GM18858 (cell line): ENCODE data around the gene FOXL3.
"Not testable (repeated sequence)": the region's sequence is repeated elsewhere in the genome, so short reads cannot be mapped to it uniquely, and the experiment has no call there.

ENCODE experiments used
- ATAC-seq: cut with Tn5 transposase; IDR thresholded peaks from one replicate; pipeline ENCODE4 v1.9.1; 2021; ENCODE audit not compliant: unreplicated experiment

Gene FOXL3

GRCh38 chr7:335358-336148 is 45.6 kb downstream of the FOXL3 start:
- ATAC-seq = no peak

DNA sequence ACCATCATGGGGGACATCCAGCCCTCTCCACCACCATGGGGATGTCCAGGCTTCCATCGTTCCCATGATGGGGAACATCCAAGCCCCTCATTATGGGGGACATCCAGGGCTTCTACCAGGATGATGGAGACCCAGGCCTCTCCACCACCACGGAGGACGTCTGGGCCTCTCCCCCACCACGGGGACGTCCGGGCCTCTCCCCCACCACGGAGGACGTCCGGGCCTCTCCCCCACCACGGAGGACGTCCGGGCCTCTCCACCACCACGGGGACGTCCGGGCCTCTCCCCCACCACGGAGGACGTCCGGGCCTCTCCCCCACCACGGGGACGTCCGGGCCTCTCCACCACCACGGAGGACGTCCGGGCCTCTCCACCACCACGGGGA is 46.2 kb downstream of the FOXL3 start:
- not testable (repeated sequence) for ATAC-seq

DNA sequence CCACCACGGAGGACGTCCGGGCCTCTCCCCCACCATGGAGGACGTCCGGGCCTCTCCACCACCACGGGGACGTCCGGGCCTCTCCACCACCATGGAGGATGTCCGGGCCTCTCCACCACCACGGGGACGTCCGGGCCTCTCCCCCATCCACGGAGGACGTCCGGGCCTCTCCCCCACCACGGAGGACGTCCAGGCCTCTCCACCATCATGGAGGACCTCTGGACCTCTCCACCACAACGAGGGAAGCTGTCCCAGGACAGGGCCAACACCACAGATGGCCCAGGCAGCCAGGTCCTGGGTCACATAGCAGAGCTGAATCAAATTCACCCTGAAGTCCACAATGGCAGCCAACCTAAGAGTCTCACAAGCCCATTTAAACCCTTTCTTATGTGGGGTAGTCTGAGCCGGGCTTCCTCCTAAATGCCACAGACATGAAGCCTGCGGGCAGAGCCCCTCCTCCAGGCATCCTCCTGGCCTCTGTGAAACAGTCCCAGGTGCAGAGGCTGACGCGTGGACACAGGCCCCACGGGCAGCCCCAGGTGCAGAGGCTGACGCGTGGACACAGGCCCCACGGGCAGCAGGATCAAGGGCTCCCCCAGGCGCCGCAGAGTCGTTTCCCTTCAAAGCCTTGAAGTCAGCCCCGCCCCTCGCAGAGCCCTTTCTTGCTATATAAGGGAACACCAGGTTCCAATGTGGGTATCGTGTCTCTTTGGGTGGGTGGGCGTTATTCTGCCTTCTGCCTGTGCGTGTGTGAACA is 47.0 kb downstream of the FOXL3 start:
- ATAC-seq = no peak

DNA sequence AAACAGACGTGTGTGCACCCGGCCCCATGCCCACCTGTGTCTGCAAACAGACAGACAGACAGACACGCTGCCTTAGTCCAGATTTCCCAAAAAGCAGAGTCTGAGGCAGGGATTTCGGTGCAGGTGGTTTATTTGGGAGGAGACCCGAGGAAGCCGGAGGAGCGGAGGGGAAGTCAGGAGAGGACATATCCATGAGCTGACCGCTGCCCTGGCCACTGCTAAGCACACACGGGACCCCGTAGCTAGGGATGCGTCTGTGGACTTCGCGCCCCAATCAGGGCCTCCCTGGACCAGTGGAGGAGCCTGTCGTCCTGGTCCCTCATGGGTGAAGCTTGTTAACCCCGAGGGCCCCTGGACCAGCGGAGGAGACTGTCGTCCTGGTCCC is 47.6 kb downstream of the FOXL3 start:
- ATAC-seq = no peak

DNA sequence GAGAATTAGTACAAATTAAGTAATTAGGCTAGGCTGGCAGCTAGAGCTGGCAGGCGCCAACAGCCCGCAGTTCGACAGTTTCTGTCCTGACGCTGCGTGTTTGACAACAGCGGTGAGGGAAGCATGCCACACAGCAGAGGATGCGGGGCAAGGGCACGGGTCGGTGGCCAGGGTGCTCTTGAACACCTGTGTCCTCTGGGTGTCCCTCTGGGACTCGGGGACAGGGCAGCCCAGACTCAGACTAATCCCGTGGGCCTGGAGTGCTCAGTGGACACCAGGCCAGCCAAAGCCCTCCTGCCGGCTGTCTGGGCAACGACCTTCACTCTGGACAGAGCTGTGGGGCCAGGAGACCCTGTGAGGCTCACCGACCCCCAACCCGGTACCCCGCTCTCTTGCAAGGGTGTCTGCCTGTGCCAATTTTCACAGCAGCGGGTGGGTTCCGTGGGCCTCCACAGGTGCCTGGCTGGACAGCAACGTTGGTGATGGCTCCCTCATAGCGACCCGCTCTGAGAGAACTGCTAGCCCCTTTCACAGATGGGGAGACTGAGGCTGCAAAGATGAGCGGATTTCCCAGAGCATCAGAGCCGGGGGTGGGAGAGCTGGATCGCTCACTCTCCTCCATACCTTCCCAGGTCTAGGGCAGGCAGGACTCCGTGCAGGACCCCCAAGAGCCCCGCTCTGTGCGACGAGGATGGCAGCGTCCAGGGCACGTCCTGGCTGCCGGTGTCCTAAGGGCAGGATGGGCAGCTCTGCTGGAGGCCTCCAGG is 48.5 kb downstream of the FOXL3 start:
- ATAC-seq = no peak

DNA sequence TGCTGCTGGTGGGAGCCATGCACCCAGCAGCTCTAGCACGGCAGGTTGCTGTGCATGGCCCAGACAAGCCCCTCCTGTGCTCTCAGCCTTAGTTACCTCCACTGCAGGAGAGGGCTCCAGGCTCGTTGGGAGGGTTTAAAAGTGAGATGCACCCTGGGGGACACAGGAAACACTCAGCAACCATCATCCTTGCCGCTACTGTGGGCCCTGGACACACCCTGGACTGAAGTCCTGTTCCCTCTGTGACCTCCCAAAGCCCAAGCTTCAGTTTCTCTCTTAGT is 49.0 kb downstream of the FOXL3 start:
- ATAC-seq = no peak

DNA sequence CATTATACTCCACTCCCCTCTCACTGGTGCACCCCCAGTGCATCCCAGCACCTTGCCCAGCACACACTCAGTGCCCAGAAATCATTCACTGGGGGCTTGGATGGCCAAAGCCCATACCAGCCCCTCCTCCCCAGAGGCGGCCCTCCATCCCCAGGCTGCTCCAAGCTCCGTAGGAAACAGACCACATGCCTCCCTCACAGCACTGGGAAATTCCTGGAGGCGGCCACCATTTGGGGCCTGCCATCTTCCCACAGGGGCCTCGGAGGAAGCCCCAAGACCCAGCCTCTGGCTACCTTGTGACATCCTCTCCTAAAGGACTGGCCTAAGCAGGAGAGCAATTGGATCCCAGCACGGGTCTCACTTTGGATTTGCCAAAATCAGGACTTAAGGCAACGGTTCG is 49.7 kb downstream of the FOXL3 start:
- ATAC-seq = no peak

- no peak for ATAC-seq
Observed at GRCh38 chr7:340200-340937, 50.4 kb downstream of the FOXL3 start.
